ENCODE measurements around the gene BRSK2.

GRCh38 chr11:1490651-1491050 lies 100.9 kb downstream of the BRSK2 start:
- TF ChIP-seq, protein P1, sequence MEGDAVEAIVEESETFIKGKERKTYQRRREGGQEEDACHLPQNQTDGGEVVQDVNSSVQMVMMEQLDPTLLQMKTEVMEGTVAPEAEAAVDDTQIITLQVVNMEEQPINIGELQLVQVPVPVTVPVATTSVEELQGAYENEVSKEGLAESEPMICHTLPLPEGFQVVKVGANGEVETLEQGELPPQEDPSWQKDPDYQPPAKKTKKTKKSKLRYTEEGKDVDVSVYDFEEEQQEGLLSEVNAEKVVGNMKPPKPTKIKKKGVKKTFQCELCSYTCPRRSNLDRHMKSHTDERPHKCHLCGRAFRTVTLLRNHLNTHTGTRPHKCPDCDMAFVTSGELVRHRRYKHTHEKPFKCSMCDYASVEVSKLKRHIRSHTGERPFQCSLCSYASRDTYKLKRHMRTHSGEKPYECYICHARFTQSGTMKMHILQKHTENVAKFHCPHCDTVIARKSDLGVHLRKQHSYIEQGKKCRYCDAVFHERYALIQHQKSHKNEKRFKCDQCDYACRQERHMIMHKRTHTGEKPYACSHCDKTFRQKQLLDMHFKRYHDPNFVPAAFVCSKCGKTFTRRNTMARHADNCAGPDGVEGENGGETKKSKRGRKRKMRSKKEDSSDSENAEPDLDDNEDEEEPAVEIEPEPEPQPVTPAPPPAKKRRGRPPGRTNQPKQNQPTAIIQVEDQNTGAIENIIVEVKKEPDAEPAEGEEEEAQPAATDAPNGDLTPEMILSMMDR (IDR thresholded peaks at IDR 0.05; ENCODE audit: low read length): no peak
- TF ChIP-seq EZH2 (IDR thresholded peaks at IDR 0.05; ENCODE audit: borderline replicate concordance, low read length): no peak
